K562 (cell line): Measurements from ENCODE around the gene TMEM95. TPM values are rescaled to one million over a fixed set of nuclear protein-coding genes. Genes with fewer than 3 reads are reported as not detected.

Experiments
- CAMTA2 ChIP-seq: fragments of 250-450 bp; sonication (Bioruptor Pico); conservative IDR thresholded peaks from 2 replicates; pipeline ENCODE4 v1.5.1; 2022
- HLTF ChIP-seq: fragments of 450-650 bp; IDR thresholded peaks from 2 replicates; pipeline ENCODE4 v1.6.1; 2016
- HNRNPK ChIP-seq: fragments of 200-400 bp; formaldehyde crosslinking; IDR thresholded peaks from one replicate; pipeline ENCODE4 v1.6.1; 2018; ENCODE audit warnings: mild to moderate bottlenecking, low read depth, low read length; ENCODE audit not compliant: poor library complexity, severe bottlenecking
- HNRNPUL1 ChIP-seq: fragments of 200-400 bp; formaldehyde crosslinking; IDR thresholded peaks from 2 replicates; pipeline ENCODE4 v1.6.1; 2017; ENCODE audit warnings: low read length
- KAT7 ChIP-seq: sonication (generic); formaldehyde crosslinking; IDR thresholded peaks from 2 replicates; pipeline ENCODE4 v1.8.0; 2022; ENCODE audit warnings: missing genetic modification reagents, mild to moderate bottlenecking, borderline replicate concordance
- KDM4B ChIP-seq, 2 experiments: fragments of 450-650 bp in 1 of 2; sonication (generic) in 1 of 2; IDR thresholded peaks; 2 replicates each; pipeline ENCODE4 v1.6.1; 2016 to 2017; ENCODE audit warnings: borderline replicate concordance in 2 of 2, antibody characterized with exemption in 1 of 2, low read depth in 1 of 2, mild to moderate bottlenecking in 1 of 2
- PHTF2 ChIP-seq: fragments of 250-450 bp; sonication (Bioruptor Pico); IDR thresholded peaks from 2 replicates; pipeline ENCODE4 v1.5.0; 2021; ENCODE audit warnings: mild to moderate bottlenecking
- RBBP5 ChIP-seq: fragments of 200-600 bp; sonication (generic); IDR thresholded peaks from 2 replicates; pipeline ENCODE4 v1.6.1; 2012; ENCODE audit warnings: borderline replicate concordance, mild to moderate bottlenecking, low read length, control low read depth, inconsistent platforms; ENCODE audit not compliant: insufficient read depth, poor library complexity, severe bottlenecking
- SUPT5H ChIP-seq: fragments of 450-650 bp; IDR thresholded peaks from 2 replicates; pipeline ENCODE4 v1.6.1; 2016
- ZNF143 ChIP-seq: sonication (generic); formaldehyde crosslinking; IDR thresholded peaks from 2 replicates; pipeline ENCODE4 v1.9.0; 2022; ENCODE audit warnings: mild to moderate bottlenecking, missing genetic modification reagents
- ZNF785 ChIP-seq: fragments of 250-450 bp; sonication (Bioruptor Pico); IDR thresholded peaks from 2 replicates; pipeline ENCODE4 v1.4.0; 2020; ENCODE audit warnings: mild to moderate bottlenecking
- polyA plus RNA-seq, 8 experiments: library from polyadenylated mRNA; depleted of rRNA in 4 of 8; stranded (reverse) in 5 of 8; unstranded in 3 of 8; fragments of >200 nt; fragmentation: Nextera tagmentation in 2 of 8; fragmentation: Illumina TruSeq in 1 of 8; extraction: Ambion mirVana in 2 of 8; extraction: Trizol in 1 of 8; gene quantifications; 2 replicates each; pipeline versions ENCODE4 v1.2.1 to v1.2.3, GENCODE V29; 2011 to 2014; ENCODE audit warnings: inconsistent platforms in 1 of 8, missing spikeins in 1 of 8
- total RNA-seq, 7 experiments: library from RNA; depleted of rRNA in 6 of 7; stranded (reverse); fragments of >200 nt in 6 of 7; fragmentation: Illumina TruSeq in 2 of 7; extraction: Trizol in 2 of 7; gene quantifications; 2 replicates each; pipeline versions ENCODE4 v1.2.1 to v1.2.3, GENCODE V29; 2011 to 2021; ENCODE audit warnings: low replicate concordance in 1 of 7
- TF ChIP-seq, protein P1 (sequence below): fragments of 450-650 bp; IDR thresholded peaks from 2 replicates; pipeline ENCODE4 v1.6.1; 2018; ENCODE audit not compliant: partially characterized antibody
- TF ChIP-seq, protein P2 (sequence below): fragments of 250-450 bp; sonication (Bioruptor Pico); IDR thresholded peaks from 2 replicates; pipeline ENCODE4 v1.4.0; 2020
- TF ChIP-seq, protein P3 (sequence below): sonication (generic); formaldehyde crosslinking; IDR thresholded peaks from 2 replicates; pipeline ENCODE4 v1.8.0; 2023; ENCODE audit warnings: mild to moderate bottlenecking, missing genetic modification reagents

The TMEM95 gene
- total and polyA plus RNA-seq, 9 of the 15 experiments (the other 6 are each of a cell fraction or from before 2014, with no cell fraction given), result not detected

DNA sequence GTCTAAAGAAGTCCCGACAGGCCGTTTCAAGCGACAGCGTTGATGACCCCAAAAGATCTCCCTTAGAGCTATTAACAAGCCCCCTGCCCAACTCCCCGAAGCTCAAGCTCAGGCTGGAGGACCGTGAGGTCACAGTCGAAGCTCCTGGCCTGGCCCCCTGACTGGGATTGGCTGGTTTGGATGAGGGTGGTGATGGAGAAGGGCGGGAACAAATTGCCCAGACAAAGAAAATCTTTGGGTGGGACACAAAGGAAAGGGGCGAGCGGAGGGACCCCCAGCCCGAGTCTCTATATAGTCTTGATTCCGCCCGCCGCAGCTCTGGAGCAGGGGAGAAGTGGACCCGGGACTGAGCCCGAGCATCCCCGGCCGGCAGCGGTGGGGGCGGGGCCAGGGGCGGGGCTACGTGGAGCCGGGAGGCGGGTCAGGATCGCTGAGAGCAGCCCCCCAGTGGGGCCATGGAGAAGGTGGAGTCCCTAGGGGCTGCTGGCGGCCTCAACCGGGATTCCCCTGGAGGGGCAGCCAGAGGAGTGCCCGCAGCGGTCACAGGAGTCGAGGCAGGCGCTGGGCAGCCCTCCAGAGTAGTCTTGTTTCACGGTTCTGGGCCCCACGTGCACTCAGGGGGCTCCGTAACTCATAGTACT is 24.8 kb upstream of the TMEM95 start (continued):
- TF ChIP-seq, protein P1, sequence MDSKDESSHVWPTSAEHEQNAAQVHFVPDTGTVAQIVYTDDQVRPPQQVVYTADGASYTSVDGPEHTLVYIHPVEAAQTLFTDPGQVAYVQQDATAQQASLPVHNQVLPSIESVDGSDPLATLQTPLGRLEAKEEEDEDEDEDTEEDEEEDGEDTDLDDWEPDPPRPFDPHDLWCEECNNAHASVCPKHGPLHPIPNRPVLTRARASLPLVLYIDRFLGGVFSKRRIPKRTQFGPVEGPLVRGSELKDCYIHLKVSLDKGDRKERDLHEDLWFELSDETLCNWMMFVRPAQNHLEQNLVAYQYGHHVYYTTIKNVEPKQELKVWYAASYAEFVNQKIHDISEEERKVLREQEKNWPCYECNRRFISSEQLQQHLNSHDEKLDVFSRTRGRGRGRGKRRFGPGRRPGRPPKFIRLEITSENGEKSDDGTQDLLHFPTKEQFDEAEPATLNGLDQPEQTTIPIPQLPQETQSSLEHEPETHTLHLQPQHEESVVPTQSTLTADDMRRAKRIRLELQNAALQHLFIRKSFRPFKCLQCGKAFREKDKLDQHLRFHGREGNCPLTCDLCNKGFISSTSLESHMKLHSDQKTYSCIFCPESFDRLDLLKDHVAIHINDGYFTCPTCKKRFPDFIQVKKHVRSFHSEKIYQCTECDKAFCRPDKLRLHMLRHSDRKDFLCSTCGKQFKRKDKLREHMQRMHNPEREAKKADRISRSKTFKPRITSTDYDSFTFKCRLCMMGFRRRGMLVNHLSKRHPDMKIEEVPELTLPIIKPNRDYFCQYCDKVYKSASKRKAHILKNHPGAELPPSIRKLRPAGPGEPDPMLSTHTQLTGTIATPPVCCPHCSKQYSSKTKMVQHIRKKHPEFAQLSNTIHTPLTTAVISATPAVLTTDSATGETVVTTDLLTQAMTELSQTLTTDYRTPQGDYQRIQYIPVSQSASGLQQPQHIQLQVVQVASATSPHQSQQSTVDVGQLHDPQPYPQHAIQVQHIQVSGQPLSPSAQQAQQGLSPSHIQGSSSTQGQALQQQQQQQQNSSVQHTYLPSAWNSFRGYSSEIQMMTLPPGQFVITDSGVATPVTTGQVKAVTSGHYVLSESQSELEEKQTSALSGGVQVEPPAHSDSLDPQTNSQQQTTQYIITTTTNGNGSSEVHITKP, result peak; percentile 86
- TF ChIP-seq, protein P2, sequence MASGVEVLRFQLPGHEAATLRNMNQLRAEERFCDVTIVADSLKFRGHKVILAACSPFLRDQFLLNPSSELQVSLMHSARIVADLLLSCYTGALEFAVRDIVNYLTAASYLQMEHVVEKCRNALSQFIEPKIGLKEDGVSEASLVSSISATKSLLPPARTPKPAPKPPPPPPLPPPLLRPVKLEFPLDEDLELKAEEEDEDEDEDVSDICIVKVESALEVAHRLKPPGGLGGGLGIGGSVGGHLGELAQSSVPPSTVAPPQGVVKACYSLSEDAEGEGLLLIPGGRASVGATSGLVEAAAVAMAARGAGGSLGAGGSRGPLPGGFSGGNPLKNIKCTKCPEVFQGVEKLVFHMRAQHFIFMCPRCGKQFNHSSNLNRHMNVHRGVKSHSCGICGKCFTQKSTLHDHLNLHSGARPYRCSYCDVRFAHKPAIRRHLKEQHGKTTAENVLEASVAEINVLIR (CRISPR knock-in tag), result no peak
- no peak for TF ChIP-seq SUPT5H
- no peak for TF ChIP-seq HNRNPK
- 0 out of 2 replicates have a peak, but pooled peaks have one; percentile 67 for TF ChIP-seq KAT7 (CRISPR knock-in tag)
- TF ChIP-seq HNRNPUL1, result no peak
- no peak for TF ChIP-seq PHTF2 (CRISPR knock-in tag)
- TF ChIP-seq, protein P3, sequence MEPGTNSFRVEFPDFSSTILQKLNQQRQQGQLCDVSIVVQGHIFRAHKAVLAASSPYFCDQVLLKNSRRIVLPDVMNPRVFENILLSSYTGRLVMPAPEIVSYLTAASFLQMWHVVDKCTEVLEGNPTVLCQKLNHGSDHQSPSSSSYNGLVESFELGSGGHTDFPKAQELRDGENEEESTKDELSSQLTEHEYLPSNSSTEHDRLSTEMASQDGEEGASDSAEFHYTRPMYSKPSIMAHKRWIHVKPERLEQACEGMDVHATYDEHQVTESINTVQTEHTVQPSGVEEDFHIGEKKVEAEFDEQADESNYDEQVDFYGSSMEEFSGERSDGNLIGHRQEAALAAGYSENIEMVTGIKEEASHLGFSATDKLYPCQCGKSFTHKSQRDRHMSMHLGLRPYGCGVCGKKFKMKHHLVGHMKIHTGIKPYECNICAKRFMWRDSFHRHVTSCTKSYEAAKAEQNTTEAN (CRISPR knock-in tag), result no peak
- no peak for TF ChIP-seq KDM4B (IDR thresholded peaks at IDR 0.05; ENCODE audit: borderline replicate concordance in 2 of 2, low read depth in 1 of 2)
- no peak for TF ChIP-seq ZNF143 (CRISPR knock-in tag)
- TF ChIP-seq CAMTA2 (CRISPR knock-in tag), result no peak
- TF ChIP-seq RBBP5, result peak; percentile 1
- TF ChIP-seq HLTF, result no peak
- TF ChIP-seq ZNF785 (CRISPR knock-in tag), result no peak
